Fibroblast of mammary gland (primary cell): Measurements from ENCODE around the gene LGALSL.
A peak's percentile ranks its signal among the peaks of the same experiment; 100 is the strongest.

ENCODE experiments used
- DNase-seq: peaks from one replicate; pipeline ENCODE4 v3.0.0-alpha.2; 2010; ENCODE audit warnings: low read depth
- H3K4me3 ChIP-seq: 2 replicates; pipeline ENCODE4 v1.5.1; 2011; ENCODE audit warnings: low read depth, mild to moderate bottlenecking, low read length, moderate library complexity; ENCODE audit not compliant: control insufficient read depth
- CTCF ChIP-seq: conservative IDR thresholded peaks from 2 replicates; pipeline ENCODE4 v1.5.1; 2011; ENCODE audit warnings: low read depth, low read length, inconsistent platforms; ENCODE audit not compliant: control insufficient read depth, insufficient read depth

Gene LGALSL

GRCh38 chr2:64488050-64488974, 34.4 kb downstream of the LGALSL start:
- TF ChIP-seq CTCF, result peak; percentile 88
- H3K4me3 ChIP-seq, result no peak overlapping the region
- peak; percentile 55 for DNase-seq

GRCh38 chr2:64489081-64489751, 35.3 kb downstream of the LGALSL start:
- DNase-seq, result no peak
- H3K4me3 ChIP-seq, result no peak overlapping the region
- TF ChIP-seq CTCF, result no peak

GRCh38 chr2:64491426-64491825, 37.5 kb downstream of the LGALSL start:
- no peak overlapping the region for H3K4me3 ChIP-seq
- DNase-seq, result peak; percentile 48
- TF ChIP-seq CTCF, result no peak

GRCh38 chr2:64492272-64492671, 38.3 kb downstream of the LGALSL start:
- no peak for DNase-seq

GRCh38 chr2:64492821-64493220, 38.9 kb downstream of the LGALSL start:
- no peak for TF ChIP-seq CTCF
- no peak overlapping the region for H3K4me3 ChIP-seq
- DNase-seq, result no peak

More at GRCh38 chr2:64492272-64492671, 38.3 kb downstream of the LGALSL start:
- no peak for TF ChIP-seq CTCF
- no peak overlapping the region for H3K4me3 ChIP-seq

DNA sequence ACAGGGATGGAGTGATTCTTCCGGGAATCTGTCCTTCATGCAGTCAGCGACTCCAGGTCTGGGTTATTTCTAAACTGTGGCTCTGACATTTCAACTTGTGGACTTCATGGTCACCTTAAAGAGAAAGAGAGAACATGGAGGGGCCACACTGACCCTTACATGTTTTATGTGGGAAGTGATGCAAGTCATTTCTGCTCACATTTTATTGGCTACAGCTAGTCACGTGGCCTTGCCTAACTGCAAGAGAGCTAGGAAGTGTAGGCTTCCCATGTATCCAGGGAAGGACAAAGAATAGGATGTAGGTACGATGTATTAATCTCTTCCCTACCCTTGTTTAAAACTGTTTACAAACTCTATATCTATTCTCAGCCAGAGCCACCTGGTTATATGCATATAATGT, 39.8 kb downstream of the LGALSL start:
- no peak for TF ChIP-seq CTCF
- DNase-seq, result no peak
- H3K4me3 ChIP-seq, result no peak overlapping the region
